ENCODE results near the gene DENND10.
A peak's percentile ranks its signal among the peaks of the same experiment; 100 is the strongest.
"Not testable (repeated sequence)": the region's sequence is repeated elsewhere in the genome, so short reads cannot be mapped to it uniquely, and the experiment has no call there.

The DENND10 gene

GRCh38 chr10:119100434-119101238 is 3.3 kb upstream of the DENND10 start:
- no peak for DNase-seq (ENCODE audit: low spot score)

- DNase-seq (ENCODE audit: low spot score) = no peak
These were observed 2.4 kb upstream of the DENND10 start for GRCh38 chr10:119101366-119102098.

DNA sequence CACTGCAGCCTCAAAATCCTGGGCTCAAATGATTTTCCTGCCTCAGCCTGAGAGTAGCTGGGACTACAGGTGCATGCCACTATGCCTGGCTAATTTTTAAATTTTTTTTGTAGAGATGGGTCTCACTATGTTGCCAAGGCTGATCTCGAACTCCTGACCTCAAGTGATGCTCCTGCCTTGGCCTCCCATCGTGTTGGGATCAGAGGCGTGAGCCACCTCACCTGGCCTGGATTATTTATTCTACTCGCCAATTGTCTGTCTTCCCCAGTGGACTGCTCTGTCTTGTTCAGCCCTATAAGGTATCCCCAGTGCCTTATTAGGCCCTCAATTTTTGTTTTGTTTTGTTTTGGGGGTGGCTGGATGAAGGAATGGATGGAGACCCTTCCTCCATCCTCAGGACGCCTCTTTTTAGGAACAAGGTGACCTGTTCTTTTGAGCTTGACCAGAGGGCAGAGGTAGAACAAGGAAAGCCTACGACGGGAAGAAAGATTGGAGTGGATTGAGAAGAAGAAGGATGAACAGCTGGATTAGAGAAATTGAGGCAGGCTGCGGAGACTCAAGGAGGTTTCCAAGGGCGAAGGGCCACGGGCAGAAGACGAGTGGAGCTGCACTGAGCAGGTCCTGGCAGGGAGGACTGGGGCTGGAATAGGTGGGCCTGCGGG is 541 bp upstream of the DENND10 start:
- DNase-seq (ENCODE audit: low spot score) = no peak

DNA sequence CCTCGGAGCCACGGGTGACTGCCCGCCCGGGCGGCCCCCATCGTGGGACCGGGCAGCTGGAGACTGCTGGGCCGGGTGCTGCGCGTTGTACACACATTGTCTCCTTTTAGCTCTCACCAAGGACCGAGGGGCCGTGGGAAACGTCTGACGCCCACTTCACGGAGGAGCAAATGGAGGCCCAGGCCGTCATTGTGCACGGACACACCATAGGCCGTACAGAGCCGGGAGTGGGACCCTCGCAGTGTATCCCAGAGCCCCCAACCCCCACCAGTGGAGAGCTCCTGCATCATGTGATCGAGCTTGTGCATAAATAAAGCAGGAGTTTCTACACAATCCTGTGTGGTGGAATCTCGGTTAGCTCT is 722 bp downstream of the DENND10 start:
- DNase-seq (ENCODE audit: low spot score) = no peak

- DNase-seq (ENCODE audit: low spot score) = no peak
These were observed 1.2 kb downstream of the DENND10 start for GRCh38 chr10:119105155-119105554.

DNA sequence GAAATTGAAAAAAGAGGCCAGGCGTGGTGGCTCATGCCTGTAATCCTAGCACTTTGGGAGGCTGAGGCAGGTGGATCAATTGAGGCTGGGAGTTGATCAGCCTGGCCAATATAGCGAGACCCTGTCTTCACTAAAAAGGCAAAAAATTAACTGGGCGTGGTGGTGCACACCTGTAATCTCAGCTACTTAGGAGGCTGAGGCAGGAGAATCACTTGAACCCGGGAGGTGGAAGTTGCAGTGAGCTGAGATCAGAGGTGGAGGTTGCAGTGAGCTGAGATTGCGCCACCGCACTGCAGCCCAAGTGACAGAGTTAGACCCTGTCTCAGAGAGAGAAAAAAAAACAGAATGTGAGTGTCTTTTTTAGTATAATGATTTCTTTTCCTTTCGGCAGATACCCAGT is 2.0 kb downstream of the DENND10 start:
- not testable (repeated sequence) for DNase-seq (ENCODE audit: low spot score)

DNA sequence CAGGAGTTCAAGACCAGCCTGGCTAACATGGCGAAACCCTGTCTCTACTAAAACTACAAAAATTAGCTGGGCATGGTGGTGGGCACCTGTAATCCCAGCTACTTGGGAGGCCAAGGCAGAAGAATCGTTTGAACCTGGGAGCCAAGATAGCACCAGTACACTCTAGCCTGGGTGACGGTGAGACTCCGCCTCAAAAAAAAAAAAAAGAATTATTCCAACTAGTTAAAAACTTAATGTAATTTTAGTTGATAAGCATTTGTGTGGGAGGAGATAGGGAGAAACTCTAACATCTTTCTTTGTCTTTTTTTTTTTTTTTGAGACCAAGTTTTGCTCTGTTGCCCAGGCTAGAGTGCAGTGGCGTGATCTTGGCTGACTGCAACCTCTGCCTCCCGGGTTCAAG is 3.2 kb downstream of the DENND10 start:
- DNase-seq (ENCODE audit: low spot score) = not testable (repeated sequence)

DNA sequence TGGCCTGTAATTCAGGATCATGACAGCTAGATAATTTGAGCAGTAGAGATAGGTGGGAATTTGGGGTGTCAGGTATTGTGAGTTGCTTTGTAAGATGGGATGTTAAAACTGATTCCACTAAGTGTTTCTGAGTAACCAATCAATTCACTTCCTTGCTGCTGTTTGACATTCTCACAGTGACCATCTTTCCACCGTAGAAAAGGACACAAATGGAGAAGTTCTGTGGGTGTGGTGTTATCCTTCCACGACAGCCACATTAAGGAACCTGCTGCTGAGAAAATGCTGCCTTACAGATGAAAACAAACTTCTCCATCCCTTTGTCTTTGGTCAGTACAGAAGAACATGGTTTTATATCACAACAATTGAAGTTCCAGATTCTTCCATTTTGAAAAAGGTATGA is 3.9 kb downstream of the DENND10 start:
- DNase-seq (ENCODE audit: low spot score) = not testable (repeated sequence)

GRCh38 chr10:119112056-119112455 is 8.1 kb downstream of the DENND10 start:
- DNase-seq (ENCODE audit: low spot score) = no peak

- no peak for DNase-seq (ENCODE audit: low spot score)
These were observed 10.1 kb downstream of the DENND10 start for GRCh38 chr10:119113751-119114732.

GRCh38 chr10:119115926-119116325 is 12.0 kb downstream of the DENND10 start:
- no peak for DNase-seq (ENCODE audit: low spot score)

GRCh38 chr10:119116326-119116951 is 12.5 kb downstream of the DENND10 start:
- DNase-seq (ENCODE audit: low spot score) = no peak

DNA sequence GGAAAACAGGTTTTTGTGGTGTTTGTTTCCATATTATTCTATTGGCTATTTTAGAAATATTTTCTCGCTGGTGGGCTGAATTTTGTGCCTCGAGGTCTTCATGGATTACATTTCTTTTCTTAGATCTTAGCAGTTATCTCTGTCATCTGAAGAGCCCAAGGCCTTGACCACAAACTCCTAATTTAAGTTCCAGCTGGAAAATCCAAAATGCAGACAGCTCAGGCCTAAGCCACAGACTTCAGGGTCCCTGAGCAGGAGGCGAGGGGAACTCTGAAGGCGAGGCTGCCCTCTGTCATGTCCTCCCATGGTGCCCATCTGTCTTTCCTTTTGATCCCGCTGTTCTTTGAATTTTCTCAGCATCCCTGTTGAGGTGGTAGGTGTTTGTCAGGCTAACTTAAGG is 14.3 kb downstream of the DENND10 start:
- no peak for DNase-seq (ENCODE audit: low spot score)

DNA sequence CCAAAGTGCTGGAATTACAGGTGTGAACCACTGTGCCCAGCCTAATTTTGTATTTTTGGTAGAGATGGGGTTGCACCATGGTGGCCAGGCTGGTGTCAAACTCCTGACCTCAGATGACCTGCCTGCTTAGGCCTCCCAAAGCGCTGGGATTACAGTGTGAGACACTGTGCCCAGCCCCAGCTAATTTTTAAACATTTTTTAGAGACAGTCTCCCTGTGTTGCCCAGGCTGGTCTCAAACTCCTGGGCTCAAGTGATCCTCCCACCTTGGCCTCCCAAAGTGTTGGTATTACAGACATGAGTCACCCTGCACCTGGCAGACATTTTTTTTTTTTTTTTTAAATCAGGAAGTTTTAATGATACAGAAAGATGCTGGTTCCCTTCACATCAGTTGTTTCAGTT is 15.5 kb downstream of the DENND10 start:
- no peak for DNase-seq (ENCODE audit: low spot score)

- DNase-seq (ENCODE audit: low spot score) = peak; percentile 31
These were observed 16.5 kb downstream of the DENND10 start for GRCh38 chr10:119120413-119120867.

- DNase-seq (ENCODE audit: low spot score) = no peak
These were observed 17.0 kb downstream of the DENND10 start for GRCh38 chr10:119120875-119121274.

DNA sequence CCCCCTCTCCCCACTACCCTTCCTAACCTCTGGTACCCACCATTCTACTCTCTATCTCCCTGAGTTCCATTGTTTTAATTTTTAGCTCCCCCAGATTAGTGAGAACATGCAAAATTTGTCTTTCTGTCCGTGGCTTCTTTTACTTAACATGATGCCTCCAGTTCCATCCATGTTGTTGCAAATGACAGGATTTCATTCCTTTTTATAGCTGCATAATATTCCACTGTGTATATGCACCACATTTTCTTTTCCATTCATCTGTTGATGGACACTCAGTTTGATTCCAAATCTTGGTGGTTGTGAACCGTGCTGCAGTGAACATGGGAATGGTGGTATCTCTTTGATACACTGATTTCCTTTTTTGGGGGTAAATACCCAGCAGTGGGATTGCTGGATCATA is 22.0 kb downstream of the DENND10 start:
- no peak for DNase-seq (ENCODE audit: low spot score)

DNA sequence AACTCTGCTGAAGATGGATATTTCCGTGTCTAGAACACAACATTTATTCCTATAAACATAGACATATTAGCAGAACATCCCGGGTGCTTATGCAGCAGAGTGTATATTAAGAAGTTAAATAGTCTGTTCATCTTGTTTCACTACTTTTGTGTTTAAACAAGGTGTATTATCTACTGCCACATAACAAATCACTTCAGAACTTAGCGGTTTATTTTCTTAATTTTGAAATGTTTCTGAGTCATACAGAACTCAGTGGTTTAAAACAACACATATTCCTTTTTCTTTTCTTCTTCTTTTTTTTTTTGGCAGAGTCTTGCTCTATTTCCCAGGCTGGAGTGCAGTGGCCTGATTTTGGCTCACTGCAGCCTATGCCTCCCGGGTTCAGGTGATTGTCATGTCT is 25.8 kb downstream of the DENND10 start:
- no peak for DNase-seq (ENCODE audit: low spot score)

GRCh38 chr10:119131512-119132240 is 27.8 kb downstream of the DENND10 start:
- no peak for DNase-seq (ENCODE audit: low spot score)

GRCh38 chr10:119132521-119133345 is 28.8 kb downstream of the DENND10 start:
- no peak for DNase-seq (ENCODE audit: low spot score)

Measured in germinal center (tissue), 1 donor.